ENCODE results near the gene INF2.

The INF2 gene

GRCh38 chr14:104693482-104694431 is 4.3 kb downstream of the INF2 start:
- CTCF ChIA-PET = no interaction called here

GRCh38 chr14:104694475-104694950 is 5.1 kb downstream of the INF2 start:
- TF ChIP-seq TARDBP (IDR thresholded peaks at IDR 0.05) (no peak), LEF1 (IDR thresholded peaks at IDR 0.05; ENCODE audit: borderline replicate concordance) (no peak), ELF4 (IDR thresholded peaks at IDR 0.05) (no peak), NFRKB (IDR thresholded peaks at IDR 0.05) (no peak), HDGF (IDR thresholded peaks at IDR 0.05; ENCODE audit: borderline replicate concordance) (no peak), SP1 (IDR thresholded peaks at IDR 0.05) (no peak), FOXK2 (IDR thresholded peaks at IDR 0.05) (no peak), SUZ12 (IDR thresholded peaks at IDR 0.05) (no peak), FOXM1 (IDR thresholded peaks at IDR 0.05; ENCODE audit: borderline replicate concordance) (no peak), L3MBTL2 (conservative IDR thresholded peaks at IDR 0.05) (no peak), CTBP1 (IDR thresholded peaks at IDR 0.05; ENCODE audit: borderline replicate concordance) (no peak), ZNF384 (IDR thresholded peaks at IDR 0.05) (no peak)
- TF ChIP-seq, protein P1, sequence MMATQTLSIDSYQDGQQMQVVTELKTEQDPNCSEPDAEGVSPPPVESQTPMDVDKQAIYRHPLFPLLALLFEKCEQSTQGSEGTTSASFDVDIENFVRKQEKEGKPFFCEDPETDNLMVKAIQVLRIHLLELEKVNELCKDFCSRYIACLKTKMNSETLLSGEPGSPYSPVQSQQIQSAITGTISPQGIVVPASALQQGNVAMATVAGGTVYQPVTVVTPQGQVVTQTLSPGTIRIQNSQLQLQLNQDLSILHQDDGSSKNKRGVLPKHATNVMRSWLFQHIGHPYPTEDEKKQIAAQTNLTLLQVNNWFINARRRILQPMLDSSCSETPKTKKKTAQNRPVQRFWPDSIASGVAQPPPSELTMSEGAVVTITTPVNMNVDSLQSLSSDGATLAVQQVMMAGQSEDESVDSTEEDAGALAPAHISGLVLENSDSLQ (IDR thresholded peaks at IDR 0.05) = no peak
- no peak for DNase-seq (ENCODE audit: extremely low spot score)
- CTCF ChIA-PET = no interaction called here
- POLR2A ChIA-PET = no interaction called here

More at GRCh38 chr14:104693482-104694431, 4.3 kb downstream of the INF2 start:
- POLR2A ChIA-PET = interaction anchor here (0.7 kb wide), 1 partner anchor 9 kb away, joined by 3 read pairs; no protein-coding TSS in a partner anchor
- DNase-seq (ENCODE audit: extremely low spot score) = no peak
- TF ChIP-seq SUZ12 (IDR thresholded peaks at IDR 0.05) (no peak), FOXA1 (IDR thresholded peaks at IDR 0.05) (no peak), HDGF (IDR thresholded peaks at IDR 0.05; ENCODE audit: borderline replicate concordance) (no peak), ZNF384 (IDR thresholded peaks at IDR 0.05) (no peak), ARNT (IDR thresholded peaks at IDR 0.05) (no peak), NFRKB (IDR thresholded peaks at IDR 0.05) (no peak), FOXK2 (IDR thresholded peaks at IDR 0.05) (no peak), LEF1 (IDR thresholded peaks at IDR 0.05; ENCODE audit: borderline replicate concordance) (no peak), BHLHE40 (IDR thresholded peaks at IDR 0.05; ENCODE audit: borderline replicate concordance) (no peak), ELF4 (IDR thresholded peaks at IDR 0.05) (no peak), FOXM1 (IDR thresholded peaks at IDR 0.05; ENCODE audit: borderline replicate concordance) (no peak)
- TF ChIP-seq, protein P1 (IDR thresholded peaks at IDR 0.05) = no peak

DNA sequence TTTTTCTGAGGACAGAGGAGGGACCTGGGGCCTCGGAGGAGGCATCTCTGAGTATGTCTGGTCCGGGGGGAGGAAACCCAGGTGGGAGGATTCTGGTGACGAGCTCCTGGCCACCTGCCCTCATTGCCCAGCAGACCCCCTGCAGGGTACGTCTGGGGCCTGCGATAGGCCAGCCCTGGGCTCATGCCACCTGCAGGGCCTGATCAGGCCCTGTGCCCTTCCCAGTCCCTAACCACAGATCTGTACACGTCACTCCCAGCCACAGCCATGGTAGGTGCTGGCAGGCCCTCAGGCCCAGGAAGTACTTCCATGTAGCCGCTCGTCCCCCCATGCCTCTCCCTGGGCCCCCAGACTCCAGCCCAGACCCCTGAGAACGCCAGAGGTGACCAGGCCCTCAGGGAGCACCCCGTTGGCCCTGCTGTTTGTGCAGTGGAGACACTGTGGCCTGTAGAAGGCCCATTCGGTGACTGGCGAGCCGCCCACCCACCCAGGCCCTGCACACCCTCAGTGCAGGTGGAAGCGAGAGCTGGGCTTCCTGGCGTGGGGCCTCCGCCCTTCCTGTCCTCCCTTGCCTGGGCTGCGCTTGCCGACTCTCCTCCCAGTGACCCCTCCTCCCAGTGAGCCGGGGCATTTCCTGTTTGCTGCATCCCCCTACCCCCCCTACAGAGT is 5.7 kb downstream of the INF2 start:
- no peak for TF ChIP-seq NFRKB (IDR thresholded peaks at IDR 0.05)
- TF ChIP-seq, protein P1 (IDR thresholded peaks at IDR 0.05) = no peak
- no peak for TF ChIP-seq ZNF384 (IDR thresholded peaks at IDR 0.05)
- TF ChIP-seq ELF4 (IDR thresholded peaks at IDR 0.05) = no peak
- TF ChIP-seq SP1 (IDR thresholded peaks at IDR 0.05) = no peak
- no peak for TF ChIP-seq BHLHE40 (IDR thresholded peaks at IDR 0.05; ENCODE audit: borderline replicate concordance)
- TF ChIP-seq ARNT (IDR thresholded peaks at IDR 0.05) = no peak
- TF ChIP-seq L3MBTL2 (conservative IDR thresholded peaks at IDR 0.05) = no peak
- TF ChIP-seq FOXK2 (IDR thresholded peaks at IDR 0.05) = no peak
- TF ChIP-seq SUZ12 (IDR thresholded peaks at IDR 0.05) = no peak
- TF ChIP-seq TARDBP (IDR thresholded peaks at IDR 0.05) = no peak
- TF ChIP-seq FOXA1 (IDR thresholded peaks at IDR 0.05) = no peak
- no peak for TF ChIP-seq CTBP1 (IDR thresholded peaks at IDR 0.05; ENCODE audit: borderline replicate concordance)
- TF ChIP-seq LEF1 (IDR thresholded peaks at IDR 0.05; ENCODE audit: borderline replicate concordance) = no peak
- no peak for TF ChIP-seq FOXM1 (IDR thresholded peaks at IDR 0.05; ENCODE audit: borderline replicate concordance)
- no peak for TF ChIP-seq HDGF (IDR thresholded peaks at IDR 0.05; ENCODE audit: borderline replicate concordance)
- DNase-seq (ENCODE audit: extremely low spot score) = no peak
- ChIA-PET POLR2A (no interaction called here), CTCF (no interaction called here)

- POLR2A ChIA-PET = interaction anchor here (1.9 kb wide), 1 partner anchor 57 kb away, joined by 10 read pairs; the partner anchor contains the start of gene SIVA1
- TF ChIP-seq TARDBP (IDR thresholded peaks at IDR 0.05) = no peak
- TF ChIP-seq CTBP1 (IDR thresholded peaks at IDR 0.05; ENCODE audit: borderline replicate concordance) = no peak
- no peak for TF ChIP-seq NFRKB (IDR thresholded peaks at IDR 0.05)
- no peak for TF ChIP-seq LEF1 (IDR thresholded peaks at IDR 0.05; ENCODE audit: borderline replicate concordance)
- no peak for DNase-seq (ENCODE audit: extremely low spot score)
- CTCF ChIA-PET = no interaction called here
These were observed 6.2 kb downstream of the INF2 start for GRCh38 chr14:104695660-104696000.

DNA sequence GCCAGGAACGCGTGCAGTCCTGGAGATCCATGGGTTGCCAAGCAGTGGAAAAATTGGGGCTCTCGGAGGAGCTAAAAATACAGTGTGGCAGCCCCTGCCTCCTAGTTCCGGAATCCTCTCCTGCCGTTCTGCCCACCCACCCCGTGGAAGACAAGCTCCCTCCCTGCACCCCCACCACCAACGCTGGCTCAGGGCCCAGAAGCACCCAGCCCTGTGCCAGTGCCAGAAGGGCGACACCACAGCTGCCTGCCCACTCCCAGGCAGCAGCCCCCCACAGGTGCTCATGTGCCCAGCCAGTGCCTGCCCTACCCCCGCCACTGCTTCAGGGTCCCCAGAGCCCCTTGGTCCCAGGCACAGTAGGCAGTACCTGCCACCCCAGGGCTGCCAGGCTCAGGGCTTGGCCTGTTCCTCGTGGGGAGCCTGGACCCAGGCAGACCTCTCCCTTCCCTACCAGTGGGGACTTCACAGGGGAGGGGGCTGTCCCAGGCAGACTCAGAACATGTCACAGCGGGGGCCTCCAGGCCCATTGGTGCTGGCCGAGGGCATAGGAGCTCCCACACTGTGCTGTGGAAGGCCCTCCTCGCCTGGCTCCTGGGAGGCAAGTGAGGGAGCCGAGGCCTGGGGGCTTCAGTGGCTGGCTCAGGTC is 7.4 kb downstream of the INF2 start:
- no peak for TF ChIP-seq FOXK2 (IDR thresholded peaks at IDR 0.05)
- TF ChIP-seq LEF1 (IDR thresholded peaks at IDR 0.05; ENCODE audit: borderline replicate concordance) = no peak
- TF ChIP-seq ELF4 (IDR thresholded peaks at IDR 0.05) = no peak
- no peak for TF ChIP-seq SP1 (IDR thresholded peaks at IDR 0.05)
- TF ChIP-seq ARNT (IDR thresholded peaks at IDR 0.05) = no peak
- TF ChIP-seq SUZ12 (IDR thresholded peaks at IDR 0.05) = no peak
- no peak for TF ChIP-seq HDGF (IDR thresholded peaks at IDR 0.05; ENCODE audit: borderline replicate concordance)
- TF ChIP-seq FOXM1 (IDR thresholded peaks at IDR 0.05; ENCODE audit: borderline replicate concordance) = no peak
- no peak for TF ChIP-seq ZNF384 (IDR thresholded peaks at IDR 0.05)
- TF ChIP-seq CTBP1 (IDR thresholded peaks at IDR 0.05; ENCODE audit: borderline replicate concordance) = no peak
- TF ChIP-seq FOXA1 (IDR thresholded peaks at IDR 0.05) = no peak
- TF ChIP-seq, protein P1 (IDR thresholded peaks at IDR 0.05) = no peak
- no peak for TF ChIP-seq NFRKB (IDR thresholded peaks at IDR 0.05)
- no peak for TF ChIP-seq L3MBTL2 (conservative IDR thresholded peaks at IDR 0.05)
- no peak for TF ChIP-seq TARDBP (IDR thresholded peaks at IDR 0.05)
- TF ChIP-seq BHLHE40 (IDR thresholded peaks at IDR 0.05; ENCODE audit: borderline replicate concordance) = no peak
- DNase-seq (ENCODE audit: extremely low spot score) = no peak
- ChIA-PET POLR2A (interaction anchor here (1.9 kb wide), 1 partner anchor 56 kb away, joined by 10 read pairs; the partner anchor contains the start of gene SIVA1), CTCF (interaction anchor here (0.9 kb wide), 1 partner anchor 16 kb away, joined by 3 read pairs; no protein-coding TSS in a partner anchor)

Measured in HEK293T (cell line).